T-cell (primary cell): Measurements from ENCODE around the gene AGPAT2. TPM values are rescaled to one million over a fixed set of nuclear protein-coding genes. Genes with fewer than 3 reads are reported as not detected.

Experiments
- ATAC-seq, 4 experiments: fragments of 200-7000 bp in 3 of 4; fragments of 150-1000 bp in 1 of 4; cut with Tn5 transposase; replicated peaks in 1 of 4; 1 replicate in 3 of 4; 2 replicates in 1 of 4; pipeline ENCODE4 v1.10.0; 2021; ENCODE audit warnings: moderate library complexity in 3 of 4, mild to moderate bottlenecking in 2 of 4, moderate number of reproducible peaks in 1 of 4
- CTCF ChIA-PET, 2 donors: fragments of 300-600 bp; sonication (Branson Sonifier 250); formaldehyde crosslinking; loops; one replicate each; lab custom pipeline; 2022; ENCODE audit warnings: antibody characterized with exemption in 2 of 2; lab: Charles Lee
- POLR2A ChIA-PET, 2 donors: fragments of 300-600 bp; sonication (Branson Sonifier 250); formaldehyde crosslinking; loops; one replicate each; lab custom pipeline; 2022; ENCODE audit warnings: antibody characterized with exemption in 2 of 2; lab: Charles Lee
- DNase-seq, 35 experiments: peaks; one replicate each; pipeline versions ENCODE4 v3.0.0 to v3.0.0-alpha.2; 2013 to 2023
- H3K27ac ChIP-seq: one replicate; pipeline ENCODE4 v1.5.1; 2013; ENCODE audit warnings: low read length
- H3K27me3 ChIP-seq, 2 experiments: replicated peaks in 1 of 2; 1 replicate in 1 of 2; 2 replicates in 1 of 2; pipeline versions ENCODE4 v1.6.1 to v1.7.0; 2013; ENCODE audit warnings: low read length in 1 of 2, mixed read lengths in 1 of 2; ENCODE audit not compliant: control insufficient read depth in 2 of 2, insufficient read depth in 2 of 2; ENCODE audit errors: extremely low read depth in 1 of 2
- H3K36me3 ChIP-seq, 2 donors: 1 replicate in 1 of 2; 2 replicates in 1 of 2; pipeline versions ENCODE4 v1.6.1 to v1.7.0; 2013; ENCODE audit warnings: low read length in 1 of 2; ENCODE audit not compliant: control insufficient read depth in 2 of 2, insufficient read depth in 1 of 2; ENCODE audit errors: extremely low read depth in 1 of 2
- H3K4me1 ChIP-seq, 2 experiments: 1 replicate in 1 of 2; 2 replicates in 1 of 2; pipeline versions ENCODE4 v1.6.1 to v1.7.0; 2013; ENCODE audit warnings: low read length in 2 of 2, mixed read lengths in 1 of 2; ENCODE audit not compliant: insufficient read depth in 2 of 2, control insufficient read depth in 1 of 2; ENCODE audit errors: extremely low read depth in 1 of 2
- H3K4me3 ChIP-seq, 2 donors: 1 replicate in 1 of 2; 2 replicates in 1 of 2; pipeline versions ENCODE4 v1.5.1 to v1.7.0; 2013; ENCODE audit warnings: mild to moderate bottlenecking in 2 of 2, low read length in 1 of 2, moderate library complexity in 1 of 2; ENCODE audit not compliant: control insufficient read depth in 1 of 2; ENCODE audit errors: extremely low read depth in 1 of 2
- H3K9me3 ChIP-seq: 2 replicates; pipeline ENCODE4 v1.7.0; 2013
- H3K27ac Mint-ChIP-seq, 2 donors: one replicate each; pipeline ENCODE4 v1.8.0; 2020 to 2021; ENCODE audit warnings: mild to moderate bottlenecking in 2 of 2, mixed read lengths in 2 of 2
- H3K27me3 Mint-ChIP-seq, 2 donors: one replicate each; pipeline ENCODE4 v1.8.0; 2021 to 2022; ENCODE audit warnings: mixed read lengths in 2 of 2
- H3K36me3 Mint-ChIP-seq: one replicate; pipeline ENCODE4 v1.8.0; 2021; ENCODE audit warnings: mixed read lengths
- H3K4me1 Mint-ChIP-seq, 3 donors: one replicate each; pipeline ENCODE4 v1.8.0; 2020 to 2022; ENCODE audit warnings: mixed read lengths in 3 of 3, mild to moderate bottlenecking in 1 of 3
- H3K4me3 Mint-ChIP-seq, 3 donors: one replicate each; pipeline ENCODE4 v1.8.0; 2020 to 2022; ENCODE audit warnings: mild to moderate bottlenecking in 3 of 3, mixed read lengths in 3 of 3, moderate library complexity in 3 of 3
- H3K9me3 Mint-ChIP-seq, 3 donors: one replicate each; pipeline ENCODE4 v1.8.0; 2020 to 2022; ENCODE audit warnings: mixed read lengths in 3 of 3
- WGBS: methylation state at CpG from one replicate; pipeline ENCODE4 v1.1.5; 2013; ENCODE audit warnings: missing lambda C conversion rate; ENCODE audit not compliant: insufficient coverage; 5-methylcytosine and 5-hydroxymethylcytosine counted together
- total RNA-seq, 35 experiments: library from RNA in 6 of 35; stranded (reverse) in 6 of 35; fragments of 120-200 nt in 1 of 35; gene quantifications; one replicate each; pipeline versions ENCODE4 v1.2.1 to v1.2.4 and lab custom pipeline; 2013 to 2026

Gene AGPAT2
- total RNA-seq, 5 donors from 2014 or later (not counting 1 experiment from before 2014, with no cell fraction given) = 6.5 to 13.0 (median 12.1) TPM

GRCh38 chr9:136667940-136668760 lies 19.1 kb downstream of the AGPAT2 start:
- no peak overlapping the region for H3K4me3 ChIP-seq
- ATAC-seq (no peak), DNase-seq (no peak)
- H3K36me3 Mint-ChIP-seq = no peaks in the 10 kb centered on the region
- peaks cover 0 to 17% of the 10 kb centered on the region in 2 donors for H3K27me3 Mint-ChIP-seq
- peaks cover 0 to 12% of the 10 kb centered on the region in 2 experiments for H3K4me1 ChIP-seq
- H3K27ac ChIP-seq = no peak overlapping the region
- no peak overlapping the region for H3K27ac Mint-ChIP-seq
- H3K36me3 ChIP-seq = no peaks in the 10 kb centered on the region
- peaks cover 3 to 5% (median 5%) of the 10 kb centered on the region in 3 donors for H3K4me1 Mint-ChIP-seq
- ChIA-PET CTCF (no interaction called here), POLR2A (no interaction called here)
- WGBS = 74% methylated on average over 40 of the region's 40 CpGs
- H3K27me3 ChIP-seq = peaks cover 0 to 64% of the 10 kb centered on the region in 2 experiments
- H3K4me3 Mint-ChIP-seq = no peak overlapping the region
- no peaks in the 10 kb centered on the region for H3K9me3 Mint-ChIP-seq
- no peaks in the 10 kb centered on the region for H3K9me3 ChIP-seq

GRCh38 chr9:136667214-136667939 lies 19.9 kb downstream of the AGPAT2 start:
- Mint-ChIP-seq H3K4me3 (peak overlapping the region in 1 of 3 donors; percentile 62), H3K27me3 (peaks cover 0 to 18% of the 10 kb centered on the region in 2 donors), H3K36me3 (no peaks in the 10 kb centered on the region), H3K9me3 (no peaks in the 10 kb centered on the region), H3K4me1 (peaks cover 3 to 5% (median 5%) of the 10 kb centered on the region in 3 donors), H3K27ac (no peak overlapping the region)
- CTCF ChIA-PET = interaction anchor here in 1 of 2 donors (0.6 kb wide), 1 partner anchor 377 kb away, joined by 6 read pairs; no protein-coding TSS in a partner anchor
- H3K9me3 ChIP-seq = no peaks in the 10 kb centered on the region
- peaks cover 0 to 72% of the 10 kb centered on the region in 2 experiments for H3K27me3 ChIP-seq
- H3K4me3 ChIP-seq = no peak overlapping the region
- H3K27ac ChIP-seq = no peak overlapping the region
- no peak for ATAC-seq
- POLR2A ChIA-PET = no interaction called here
- no peak for DNase-seq
- 85% methylated on average over 21 of the region's 21 CpGs for WGBS
- H3K4me1 ChIP-seq = peaks cover 0 to 12% of the 10 kb centered on the region in 2 experiments
- no peaks in the 10 kb centered on the region for H3K36me3 ChIP-seq

GRCh38 chr9:136666372-136667213 lies 20.7 kb downstream of the AGPAT2 start:
- no peaks in the 10 kb centered on the region for H3K36me3 ChIP-seq
- no peak overlapping the region for H3K27ac ChIP-seq
- H3K27me3 ChIP-seq = peaks cover 0 to 80% of the 10 kb centered on the region in 2 experiments
- H3K36me3 Mint-ChIP-seq = no peaks in the 10 kb centered on the region
- H3K4me3 Mint-ChIP-seq = peak overlapping the region; percentile 53 to 62 (median 59)
- H3K4me1 ChIP-seq = peaks cover 0 to 12% of the 10 kb centered on the region in 2 experiments
- H3K27ac Mint-ChIP-seq = no peak overlapping the region
- H3K9me3 Mint-ChIP-seq = no peaks in the 10 kb centered on the region
- H3K9me3 ChIP-seq = no peaks in the 10 kb centered on the region
- DNase-seq (no peak), ATAC-seq (peak in 1 of 4 experiments; percentile 7)
- ChIA-PET POLR2A (no interaction called here), CTCF (interaction anchor here in 1 of 2 donors (0.6 kb wide), 1 partner anchor 376 kb away, joined by 6 read pairs; no protein-coding TSS in a partner anchor)
- peaks cover 3 to 5% (median 5%) of the 10 kb centered on the region in 3 donors for H3K4me1 Mint-ChIP-seq
- WGBS = 30% methylated on average over 23 of the region's 35 CpGs
- H3K4me3 ChIP-seq = no peak overlapping the region
- peaks cover 0 to 21% of the 10 kb centered on the region in 2 donors for H3K27me3 Mint-ChIP-seq

- Mint-ChIP-seq H3K27me3 (peaks cover 0 to 21% of the 10 kb centered on the region in 2 donors), H3K4me3 (peak overlapping the region in 1 of 3 donors; percentile 62), H3K36me3 (no peaks in the 10 kb centered on the region), H3K9me3 (no peaks in the 10 kb centered on the region), H3K4me1 (peaks cover 3 to 5% (median 5%) of the 10 kb centered on the region in 3 donors), H3K27ac (no peak overlapping the region)
- peak in 5 of 35 experiments; percentile 19 to 40 (median 23) for DNase-seq
- Histone ChIP-seq H3K36me3 (no peaks in the 10 kb centered on the region), H3K9me3 (no peaks in the 10 kb centered on the region), H3K27me3 (peaks cover 0 to 87% of the 10 kb centered on the region in 2 experiments), H3K4me3 (no peak overlapping the region), H3K4me1 (peaks cover 0 to 9% of the 10 kb centered on the region in 2 experiments), H3K27ac (no peak overlapping the region)
- peak; percentile 52 to 70 (median 62) for ATAC-seq
- ChIA-PET CTCF (no interaction called here), POLR2A (no interaction called here)
- WGBS = under 1% methylated on average over 105 of the region's 109 CpGs
Measured at GRCh38 chr9:136665704-136666371, 21.4 kb downstream of the AGPAT2 start.

GRCh38 chr9:136665111-136665703 lies 22.1 kb downstream of the AGPAT2 start:
- H3K4me3 ChIP-seq = peak overlapping the region in 1 of 2 donors; percentile 33
- no peak overlapping the region for H3K27ac ChIP-seq
- ATAC-seq (peak; percentile 37 to 48 (median 42)), DNase-seq (peak in 2 of 35 experiments; percentile 24 to 36)
- H3K27me3 Mint-ChIP-seq = peaks cover 0 to 24% of the 10 kb centered on the region in 2 donors
- ChIA-PET CTCF (no interaction called here), POLR2A (no interaction called here)
- no peaks in the 10 kb centered on the region for H3K9me3 Mint-ChIP-seq
- H3K4me1 Mint-ChIP-seq = peaks cover 3 to 5% (median 5%) of the 10 kb centered on the region in 3 donors
- H3K4me3 Mint-ChIP-seq = peak overlapping the region; percentile 70 to 81 (median 71)
- 8% methylated on average over 48 of the region's 49 CpGs for WGBS
- peaks cover 0 to 9% of the 10 kb centered on the region in 2 experiments for H3K4me1 ChIP-seq
- H3K36me3 ChIP-seq = no peaks in the 10 kb centered on the region
- H3K36me3 Mint-ChIP-seq = no peaks in the 10 kb centered on the region
- no peaks in the 10 kb centered on the region for H3K9me3 ChIP-seq
- H3K27ac Mint-ChIP-seq = no peak overlapping the region
- peaks cover 0 to 88% of the 10 kb centered on the region in 2 experiments for H3K27me3 ChIP-seq
